Measurements from ENCODE around the gene SECISBP2.
A peak's percentile ranks its signal among the peaks of the same experiment; 100 is the strongest.

Gene SECISBP2

GRCh38 chr9:89398621-89399020 is 80.3 kb downstream of the SECISBP2 start:
- TF ChIP-seq MAX (IDR thresholded peaks at IDR 0.05; ENCODE audit: low read depth, low read length) (no peak), POLR2A (IDR thresholded peaks at IDR 0.05; ENCODE audit: extremely low read depth, insufficient read length) (no peak), MYC (IDR thresholded peaks at IDR 0.05; ENCODE audit: low read depth, low read length) (no peak), CTCF (IDR thresholded peaks at IDR 0.05; ENCODE audit: low read depth, low read length) (no peak)
- DNase-seq (ENCODE audit: low read depth): peak; percentile 75

GRCh38 chr9:89400403-89401116 is 82.3 kb downstream of the SECISBP2 start:
- peak; percentile 90 for DNase-seq (ENCODE audit: low read depth)
- H3K4me3 ChIP-seq (ENCODE audit: low read depth, low read length): peak overlapping the region; percentile 19
- TF ChIP-seq CTCF (IDR thresholded peaks at IDR 0.05; ENCODE audit: low read depth, low read length) (no peak), MAX (IDR thresholded peaks at IDR 0.05; ENCODE audit: low read depth, low read length) (no peak), MYC (IDR thresholded peaks at IDR 0.05; ENCODE audit: low read depth, low read length) (no peak), POLR2A (IDR thresholded peaks at IDR 0.05; ENCODE audit: extremely low read depth, insufficient read length) (no peak)

More at GRCh38 chr9:89398621-89399020, 80.3 kb downstream of the SECISBP2 start:
- no peak overlapping the region for H3K4me3 ChIP-seq (ENCODE audit: low read depth, low read length)

GRCh38 chr9:89402695-89403427 is 84.6 kb downstream of the SECISBP2 start:
- no peak overlapping the region for H3K4me3 ChIP-seq (ENCODE audit: low read depth, low read length)
- TF ChIP-seq MYC (IDR thresholded peaks at IDR 0.05; ENCODE audit: low read depth, low read length) (no peak), POLR2A (IDR thresholded peaks at IDR 0.05; ENCODE audit: extremely low read depth, insufficient read length) (no peak), MAX (IDR thresholded peaks at IDR 0.05; ENCODE audit: low read depth, low read length) (no peak), CTCF (IDR thresholded peaks at IDR 0.05; ENCODE audit: low read depth, low read length) (no peak)
- DNase-seq (ENCODE audit: low read depth): no peak

GRCh38 chr9:89404074-89404473 is 85.8 kb downstream of the SECISBP2 start:
- no peak overlapping the region for H3K4me3 ChIP-seq (ENCODE audit: low read depth, low read length)
- no peak for DNase-seq (ENCODE audit: low read depth)
- no peak for TF ChIP-seq MYC (IDR thresholded peaks at IDR 0.05; ENCODE audit: low read depth, low read length)
- TF ChIP-seq POLR2A (IDR thresholded peaks at IDR 0.05; ENCODE audit: extremely low read depth, insufficient read length): no peak
- no peak for TF ChIP-seq MAX (IDR thresholded peaks at IDR 0.05; ENCODE audit: low read depth, low read length)
- no peak for TF ChIP-seq CTCF (IDR thresholded peaks at IDR 0.05; ENCODE audit: low read depth, low read length)

GRCh38 chr9:89405826-89406225 is 87.5 kb downstream of the SECISBP2 start:
- H3K4me3 ChIP-seq (ENCODE audit: low read depth, low read length): no peak overlapping the region

More at GRCh38 chr9:89405826-89406225, 87.5 kb downstream of the SECISBP2 start:
- no peak for TF ChIP-seq MYC (IDR thresholded peaks at IDR 0.05; ENCODE audit: low read depth, low read length)
- no peak for TF ChIP-seq CTCF (IDR thresholded peaks at IDR 0.05; ENCODE audit: low read depth, low read length)
- DNase-seq (ENCODE audit: low read depth): no peak

Measured in NB4 (cell line).